ENCODE data around the gene CD24. TPM values are rescaled to one million over a fixed set of nuclear protein-coding genes. Genes with fewer than 3 reads are reported as not detected.

CD24 gene
- total and polyA plus RNA-seq, 2 donors (not counting 1 experiment from before 2014, with no cell fraction given), result 69.9 to 113 TPM

- no peaks in the 10 kb centered on the region for H3K4me1 ChIP-seq (ENCODE audit: control insufficient read depth in 2 of 2, insufficient read depth in 2 of 2, low read length in 2 of 2)
- no peaks in the 10 kb centered on the region for H3K79me2 ChIP-seq (ENCODE audit: control insufficient read depth, insufficient read depth, low read length)
- peaks cover 0 to 9% (median 5%) of the 10 kb centered on the region in 4 experiments for H3K27me3 ChIP-seq (replicated peaks in 1 of 4; ENCODE audit: control extremely low read depth in 1 of 4, control insufficient read depth in 3 of 4, insufficient read depth in 4 of 4, low read length in 3 of 4)
- no peak overlapping the region for H2AFZ ChIP-seq (ENCODE audit: insufficient read depth, low read depth, low read length, poor library complexity, severe bottlenecking)
- intact Hi-C loops (cut with micrococcal nuclease), result no loop called here
- H3K4me2 ChIP-seq (replicated peaks; ENCODE audit: low read depth, low read length, poor library complexity, severe bottlenecking), result no peak overlapping the region
- no peak for TF ChIP-seq CTCF (IDR thresholded peaks at IDR 0.05)
- TF ChIP-seq EZH2 (IDR thresholded peaks at IDR 0.05; ENCODE audit: borderline replicate concordance, insufficient read depth, low read depth, low read length, poor library complexity, severe bottlenecking), result no peak
- Mint-ChIP-seq H3K27me3 (peaks cover 11% of the 10 kb centered on the region), H3K9me3 (ENCODE audit: insufficient read depth) (no peaks in the 10 kb centered on the region), H3K27ac (no peak overlapping the region), H3K4me3 (no peak overlapping the region), H3K4me1 (peaks cover 7% of the 10 kb centered on the region)
- no peak overlapping the region for H3K9ac ChIP-seq (ENCODE audit: low read length)
- H3K9me3 ChIP-seq (ENCODE audit: control extremely low read depth in 1 of 3, control insufficient read depth in 2 of 3, insufficient read depth in 1 of 3, low read length in 2 of 3), result no peaks in the 10 kb centered on the region
- ChIA-PET POLR2A (no interaction called here), CTCF (interaction anchor here (0.6 kb wide), 1 partner anchor 559 kb away, joined by 3 read pairs; no protein-coding TSS in a partner anchor)
- H4K20me1 ChIP-seq (ENCODE audit: control insufficient read depth, insufficient read depth, low read length, poor library complexity, severe bottlenecking), result no peaks in the 10 kb centered on the region
- WGBS (ENCODE audit: insufficient coverage), result 67% methylated on average over 1 of the region's 5 CpGs
- H3K27ac ChIP-seq (ENCODE audit: low read length in 2 of 2), result no peak overlapping the region
- no peaks in the 10 kb centered on the region for H3K36me3 ChIP-seq (replicated peaks in 1 of 2; ENCODE audit: control extremely low read depth in 1 of 2, control insufficient read depth in 1 of 2, extremely low read depth in 1 of 2, insufficient read depth in 2 of 2, low read length in 1 of 2)
- H3K4me3 ChIP-seq (ENCODE audit: control extremely low read depth in 1 of 5, extremely low read depth in 1 of 5, insufficient read depth in 1 of 5, low read depth in 2 of 5, low read length in 4 of 5), result no peak overlapping the region
- DNase-seq, result peak; percentile 23
- ATAC-seq (ENCODE audit: low read depth), result no peak
Observed at GRCh38 chr6:106927531-106928398, 46.8 kb downstream of the CD24 start.

- Histone ChIP-seq H3K79me2 (ENCODE audit: control insufficient read depth, insufficient read depth, low read length) (no peaks in the 10 kb centered on the region), H2AFZ (ENCODE audit: insufficient read depth, low read depth, low read length, poor library complexity, severe bottlenecking) (no peak overlapping the region), H3K9me3 (ENCODE audit: control extremely low read depth in 1 of 3, control insufficient read depth in 2 of 3, insufficient read depth in 1 of 3, low read length in 2 of 3) (no peaks in the 10 kb centered on the region), H3K4me3 (ENCODE audit: control extremely low read depth in 1 of 5, extremely low read depth in 1 of 5, insufficient read depth in 1 of 5, low read depth in 2 of 5, low read length in 4 of 5) (no peak overlapping the region), H3K36me3 (replicated peaks in 1 of 2; ENCODE audit: control extremely low read depth in 1 of 2, control insufficient read depth in 1 of 2, extremely low read depth in 1 of 2, insufficient read depth in 2 of 2, low read length in 1 of 2) (no peaks in the 10 kb centered on the region), H4K20me1 (ENCODE audit: control insufficient read depth, insufficient read depth, low read length, poor library complexity, severe bottlenecking) (no peaks in the 10 kb centered on the region), H3K27me3 (replicated peaks in 1 of 4; ENCODE audit: control extremely low read depth in 1 of 4, control insufficient read depth in 3 of 4, insufficient read depth in 4 of 4, low read length in 3 of 4) (peaks cover 0 to 9% (median 5%) of the 10 kb centered on the region in 4 experiments), H3K4me1 (ENCODE audit: control insufficient read depth in 2 of 2, insufficient read depth in 2 of 2, low read length in 2 of 2) (no peaks in the 10 kb centered on the region), H3K27ac (ENCODE audit: low read length in 2 of 2) (no peak overlapping the region), H3K4me2 (replicated peaks; ENCODE audit: low read depth, low read length, poor library complexity, severe bottlenecking) (no peak overlapping the region), H3K9ac (ENCODE audit: low read length) (no peak overlapping the region)
- no peak overlapping the region for H3K4me3 Mint-ChIP-seq
- POLR2A ChIA-PET, result no interaction called here
- DNase-seq, result no peak
- peaks cover 11% of the 10 kb centered on the region for H3K27me3 Mint-ChIP-seq
- no peak for TF ChIP-seq CTCF (IDR thresholded peaks at IDR 0.05)
- TF ChIP-seq EZH2 (IDR thresholded peaks at IDR 0.05; ENCODE audit: borderline replicate concordance, insufficient read depth, low read depth, low read length, poor library complexity, severe bottlenecking), result no peak
- peaks cover 7% of the 10 kb centered on the region for H3K4me1 Mint-ChIP-seq
- no peak for ATAC-seq (ENCODE audit: low read depth)
- no peaks in the 10 kb centered on the region for H3K9me3 Mint-ChIP-seq (ENCODE audit: insufficient read depth)
- WGBS (ENCODE audit: insufficient coverage), result 50% methylated on average over 1 of the region's 3 CpGs
- intact Hi-C loops (cut with micrococcal nuclease), result no loop called here
- no peak overlapping the region for H3K27ac Mint-ChIP-seq
- CTCF ChIA-PET, result interaction anchor here (1.7 kb wide), 1 partner anchor 53 kb away, joined by 5 read pairs; no protein-coding TSS in a partner anchor
Observed at GRCh38 chr6:106925948-106926347, 48.6 kb downstream of the CD24 start.
